HCT116 (cell line): Measurements from ENCODE around the gene CRCP. TPM values are rescaled to one million over a fixed set of nuclear protein-coding genes. Genes with fewer than 3 reads are reported as not detected.

ENCODE experiments used
- ATAC-seq: fragments of 200-7000 bp; cut with Tn5 transposase; 2 replicates; pipeline ENCODE4 v1.9.1; 2020; ENCODE audit warnings: mild to moderate bottlenecking, moderate library complexity
- BruUV-seq: library from RNA; stranded (reverse); fragments of 400-500 nt; replicated peaks from 2 replicates; lab custom pipeline; 2021; lab: Mats Ljungman, UMichigan
- CTCF ChIA-PET: fragments of 300-600 bp; sonication (Branson Sonifier 250); formaldehyde crosslinking; loops from one replicate; lab custom pipeline; 2021; ENCODE audit warnings: antibody characterized with exemption; lab: Charles Lee
- POLR2A ChIA-PET: fragments of 300-600, 350-600 bp; sonication (Branson Sonifier 250); formaldehyde crosslinking; loops from one replicate; lab custom pipeline; 2021; ENCODE audit warnings: antibody characterized with exemption; lab: Charles Lee
- RAD21 ChIA-PET, 2 experiments: fragments of 300-600 bp; sonication (Branson Sonifier 250); formaldehyde crosslinking; loops; one replicate each; lab custom pipeline; 2023; ENCODE audit warnings: low total read pairs in 2 of 2; ENCODE audit not compliant: uncharacterized antibody in 2 of 2, unreplicated experiment in 2 of 2, low non-redundant PET in 1 of 2; lab: Charles Lee
- DNase-seq: peaks from one replicate; pipeline ENCODE4 v3.0.0-alpha.2; 2010; ENCODE audit warnings: low read depth, low spot score
- H2AFZ ChIP-seq: fragments of 200-600 bp; shearing (Covaris generic), sonication (generic); 2 replicates; pipeline ENCODE4 v1.6.1; 2017; ENCODE audit warnings: low read depth, mixed run types, mixed read lengths, antibody characterized with exemption, low read length; ENCODE audit not compliant: poor library complexity, severe bottlenecking
- H3K27ac ChIP-seq: 2 replicates; pipeline ENCODE4 v1.5.1; 2012; ENCODE audit warnings: low read depth, low read length
- H3K27me3 ChIP-seq: fragments of 200-600 bp; sonication (generic); 2 replicates; pipeline ENCODE4 v1.6.1; 2016; ENCODE audit warnings: mixed run types, low read length, mixed read lengths; ENCODE audit not compliant: insufficient read depth
- H3K36me3 ChIP-seq, 2 experiments: fragments of 200-500 bp in 1 of 2; fragments of 200-600 bp in 1 of 2; sonication (Bioruptor generic) in 1 of 2; sonication (generic) in 1 of 2; 2 replicates each; pipeline versions ENCODE4 v1.5.1 to v1.6.1; 2014 to 2016; ENCODE audit warnings: low read length in 2 of 2, inconsistent platforms in 1 of 2, mixed read lengths in 1 of 2, mixed run types in 1 of 2; ENCODE audit not compliant: insufficient read depth in 2 of 2, control insufficient read depth in 1 of 2
- H3K4me1 ChIP-seq, 2 experiments: fragments of 200-600 bp in 1 of 2; sonication (generic) in 1 of 2; 2 replicates each; pipeline versions ENCODE4 v1.5.1 to v1.6.1; 2012 to 2017; ENCODE audit warnings: low read length in 2 of 2, inconsistent platforms in 1 of 2, mild to moderate bottlenecking in 1 of 2, mixed read lengths in 1 of 2, mixed run types in 1 of 2, moderate library complexity in 1 of 2; ENCODE audit not compliant: insufficient read depth in 2 of 2, control insufficient read depth in 1 of 2
- H3K4me2 ChIP-seq: fragments of 200-600 bp; sonication (generic); 2 replicates; pipeline ENCODE4 v1.6.1; 2017; ENCODE audit warnings: mixed run types, low read length, mixed read lengths
- H3K4me3 ChIP-seq, 2 experiments: fragments of 200-600 bp in 1 of 2; sonication (generic) in 1 of 2; replicated peaks in 1 of 2; 2 replicates each; pipeline ENCODE4 v1.5.1; 2011 to 2016; ENCODE audit warnings: low read length in 2 of 2, control low read depth in 1 of 2, low read depth in 1 of 2, mild to moderate bottlenecking in 1 of 2, mixed read lengths in 1 of 2, mixed run types in 1 of 2
- H3K79me2 ChIP-seq: fragments of 200-600 bp; sonication (generic); 2 replicates; pipeline ENCODE4 v1.6.1; 2017; ENCODE audit warnings: mild to moderate bottlenecking, mixed run types, low read length, moderate library complexity, mixed read lengths; ENCODE audit not compliant: insufficient read depth
- H3K9ac ChIP-seq: fragments of 200-600 bp; sonication (generic); 2 replicates; pipeline ENCODE4 v1.6.1; 2016; ENCODE audit warnings: low read length, mixed read lengths
- H3K9me2 ChIP-seq: fragments of 200-600 bp; sonication (generic), shearing (Covaris generic); 2 replicates; pipeline ENCODE4 v1.6.1; 2017; ENCODE audit warnings: mixed run types, mild to moderate bottlenecking, moderate library complexity; ENCODE audit not compliant: insufficient read depth
- H3K9me3 ChIP-seq, 2 experiments: fragments of 200-500 bp in 1 of 2; fragments of 200-600 bp in 1 of 2; sonication (Bioruptor generic) in 1 of 2; sonication (generic) in 1 of 2; 2 replicates each; pipeline ENCODE4 v1.6.1; 2014 to 2017; ENCODE audit warnings: low read length in 2 of 2, mixed read lengths in 2 of 2, inconsistent platforms in 1 of 2, low read depth in 1 of 2, mild to moderate bottlenecking in 1 of 2, mixed run types in 1 of 2, moderate library complexity in 1 of 2; ENCODE audit not compliant: control insufficient read depth in 1 of 2, insufficient read depth in 1 of 2
- H4K20me1 ChIP-seq: fragments of 200-600 bp; sonication (generic), shearing (Covaris generic); 2 replicates; pipeline ENCODE4 v1.6.1; 2017; ENCODE audit warnings: mixed run types, mild to moderate bottlenecking, moderate library complexity; ENCODE audit not compliant: insufficient read depth
- ATF3 ChIP-seq: IDR thresholded peaks from 2 replicates; pipeline ENCODE4 v1.6.1; 2012
- ELF1 ChIP-seq: IDR thresholded peaks from 2 replicates; pipeline ENCODE4 v1.6.1; 2012; ENCODE audit warnings: low read depth, borderline replicate concordance
- EZH2 ChIP-seq: fragments of 200-600 bp; sonication (generic); IDR thresholded peaks from 2 replicates; pipeline ENCODE4 v1.6.1; 2017; ENCODE audit warnings: antibody characterized with exemption, mixed run types
- POLR2A ChIP-seq: IDR thresholded peaks from 2 replicates; pipeline ENCODE4 v1.7.0; 2011; ENCODE audit warnings: borderline replicate concordance; ENCODE audit not compliant: insufficient read depth, insufficient read length; ENCODE audit errors: extremely low read depth
- POLR2AphosphoS5 ChIP-seq: IDR thresholded peaks from 2 replicates; pipeline ENCODE4 v1.6.1; 2011; ENCODE audit warnings: mild to moderate bottlenecking, low read depth, low read length, moderate library complexity
- RAD21 ChIP-seq: IDR thresholded peaks from 2 replicates; pipeline ENCODE4 v1.6.1; 2012; ENCODE audit warnings: low read depth, mild to moderate bottlenecking
- REST ChIP-seq: IDR thresholded peaks from 2 replicates; pipeline ENCODE4 v1.6.1; 2012; ENCODE audit warnings: low read depth
- SIN3A ChIP-seq: IDR thresholded peaks from 2 replicates; pipeline ENCODE4 v1.6.1; 2012; ENCODE audit warnings: low read depth
- SP1 ChIP-seq: IDR thresholded peaks from 2 replicates; pipeline ENCODE4 v1.6.1; 2012; ENCODE audit warnings: low read depth
- TCF7L2 ChIP-seq: IDR thresholded peaks from 2 replicates; pipeline ENCODE4 v1.7.0; 2011; ENCODE audit warnings: borderline replicate concordance, inconsistent platforms; ENCODE audit not compliant: insufficient read depth, insufficient read length; ENCODE audit errors: extremely low read depth
- ZFX ChIP-seq: fragments of 450-650 bp; IDR thresholded peaks from 2 replicates; pipeline ENCODE4 v1.6.1; 2017
- intact Hi-C: fragments of 100-400 bp; cut with micrococcal nuclease; formaldehyde crosslinking; loops from 2 replicates; pipeline ENCODE4 v1.10.0; 2022
- total RNA-seq: library from RNA; stranded (reverse); gene quantifications from one replicate; pipeline ENCODE4 v1.2.1, GENCODE V29; 2021; ENCODE audit not compliant: unreplicated experiment

CRCP gene
- total RNA-seq, 1 experiment from 2014 or later: 28.4 TPM

- no peak for DNase-seq
- no peak overlapping the region for H3K4me3 ChIP-seq
- H3K4me1 ChIP-seq: no peaks in the 10 kb centered on the region
- no peaks in the 10 kb centered on the region for H4K20me1 ChIP-seq
- H3K79me2 ChIP-seq: no peaks in the 10 kb centered on the region
- BruUV-seq: no TSS peak
- ATAC-seq: no peak
- no peaks in the 10 kb centered on the region; a peak in 1 of 4 replicates for H3K9me3 ChIP-seq
- H2AFZ ChIP-seq: no peak overlapping the region
- RAD21 ChIA-PET: no interaction called here
- POLR2A ChIA-PET: no interaction called here
- no peaks in the 10 kb centered on the region for H3K27me3 ChIP-seq
- TF ChIP-seq POLR2AphosphoS5 (no peak), TCF7L2 (no peak), REST (no peak), SP1 (no peak), POLR2A (no peak), RAD21 (no peak)
- no peaks in the 10 kb centered on the region for H3K9me2 ChIP-seq
- CTCF ChIA-PET: no interaction called here
- no peak overlapping the region for H3K4me2 ChIP-seq
- intact Hi-C loops: no loop called here
- no peaks in the 10 kb centered on the region for H3K36me3 ChIP-seq
- H3K27ac ChIP-seq: no peak overlapping the region
- H3K9ac ChIP-seq: no peak overlapping the region
Measured at GRCh38 chr7:66176914-66177313, 62.3 kb downstream of the CRCP start.

GRCh38 chr7:66178258-66178657, 63.6 kb downstream of the CRCP start:
- no peak overlapping the region for H3K27ac ChIP-seq
- TF ChIP-seq ZFX: no peak
- no peak for TF ChIP-seq ELF1
- no peak for TF ChIP-seq SIN3A
- no peak for TF ChIP-seq EZH2
- no peak for TF ChIP-seq ATF3
- TF ChIP-seq POLR2AphosphoS5: no peak
- ChIA-PET CTCF (interaction anchor here (0.6 kb wide), 1 partner anchor 148 kb away, joined by 3 read pairs; no protein-coding TSS in a partner anchor), POLR2A (no interaction called here), RAD21 (no interaction called here)
- no peak overlapping the region for H3K9ac ChIP-seq
- H2AFZ ChIP-seq: no peak overlapping the region
- H3K9me3 ChIP-seq: no peaks in the 10 kb centered on the region; a peak in 1 of 4 replicates
- H4K20me1 ChIP-seq: no peaks in the 10 kb centered on the region
- no peaks in the 10 kb centered on the region for H3K4me1 ChIP-seq
- no peaks in the 10 kb centered on the region for H3K79me2 ChIP-seq
- ATAC-seq: no peak
- BruUV-seq: no TSS peak
- no peak overlapping the region for H3K4me2 ChIP-seq
- no peaks in the 10 kb centered on the region for H3K36me3 ChIP-seq
- H3K4me3 ChIP-seq: no peak overlapping the region
- H3K9me2 ChIP-seq: no peaks in the 10 kb centered on the region
- no peak for DNase-seq
- intact Hi-C loops: no loop called here
- no peaks in the 10 kb centered on the region for H3K27me3 ChIP-seq
